ENCODE measurements around the gene AMBRA1. TPM values are rescaled to one million over a fixed set of nuclear protein-coding genes. Genes with fewer than 3 reads are reported as not detected.

Gene AMBRA1
- polyA plus RNA-seq, 2 of the 4 experiments (the other 2 are of a cell fraction): 11.5 to 13.4 TPM

DNA sequence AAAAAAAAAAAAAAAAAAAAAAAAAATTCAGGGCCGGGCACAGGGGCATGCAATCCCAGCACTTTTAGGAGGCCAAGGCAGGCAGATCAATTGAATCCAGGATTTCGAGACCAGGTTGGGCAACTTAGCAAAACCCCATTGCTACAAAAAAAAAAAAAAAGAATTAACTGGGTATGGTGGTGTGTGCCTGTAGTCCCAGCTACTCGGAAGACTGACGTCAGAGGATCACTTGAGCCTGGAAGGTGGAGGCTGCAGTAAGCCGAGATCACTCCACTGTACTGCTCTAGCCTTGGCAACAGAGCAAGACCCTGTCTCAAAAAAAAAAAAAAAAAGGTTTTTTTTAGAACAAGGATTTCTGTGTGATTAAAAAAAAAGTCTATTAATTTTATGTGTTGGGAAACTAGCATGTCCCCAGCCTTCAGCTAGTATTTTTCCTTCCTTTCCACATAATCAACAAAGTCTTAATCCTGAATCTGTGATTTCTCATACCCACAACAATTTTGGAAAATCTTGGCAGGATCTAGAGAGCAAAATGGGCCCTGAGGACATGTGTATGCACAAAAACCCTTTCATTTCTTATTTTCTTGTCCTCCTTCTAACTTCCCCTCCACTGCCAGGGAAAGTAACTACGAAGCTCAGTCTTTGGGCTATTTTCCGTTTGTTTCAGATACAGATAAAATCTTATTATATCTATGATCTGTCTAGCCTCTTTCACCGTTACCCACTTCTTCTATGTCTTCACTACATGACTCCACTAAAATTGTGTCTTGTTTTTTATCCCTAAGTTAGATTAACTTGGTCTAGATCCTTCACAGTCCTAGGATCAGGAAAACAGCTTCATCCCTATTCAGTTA, 5.7 kb upstream of the AMBRA1 start (continued):
- TF ChIP-seq, protein P1, sequence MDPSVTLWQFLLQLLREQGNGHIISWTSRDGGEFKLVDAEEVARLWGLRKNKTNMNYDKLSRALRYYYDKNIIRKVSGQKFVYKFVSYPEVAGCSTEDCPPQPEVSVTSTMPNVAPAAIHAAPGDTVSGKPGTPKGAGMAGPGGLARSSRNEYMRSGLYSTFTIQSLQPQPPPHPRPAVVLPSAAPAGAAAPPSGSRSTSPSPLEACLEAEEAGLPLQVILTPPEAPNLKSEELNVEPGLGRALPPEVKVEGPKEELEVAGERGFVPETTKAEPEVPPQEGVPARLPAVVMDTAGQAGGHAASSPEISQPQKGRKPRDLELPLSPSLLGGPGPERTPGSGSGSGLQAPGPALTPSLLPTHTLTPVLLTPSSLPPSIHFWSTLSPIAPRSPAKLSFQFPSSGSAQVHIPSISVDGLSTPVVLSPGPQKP (IDR thresholded peaks at IDR 0.05; ENCODE audit: low read depth, low read length): no peak

- no peak for ATAC-seq
- TF ChIP-seq, protein P2, sequence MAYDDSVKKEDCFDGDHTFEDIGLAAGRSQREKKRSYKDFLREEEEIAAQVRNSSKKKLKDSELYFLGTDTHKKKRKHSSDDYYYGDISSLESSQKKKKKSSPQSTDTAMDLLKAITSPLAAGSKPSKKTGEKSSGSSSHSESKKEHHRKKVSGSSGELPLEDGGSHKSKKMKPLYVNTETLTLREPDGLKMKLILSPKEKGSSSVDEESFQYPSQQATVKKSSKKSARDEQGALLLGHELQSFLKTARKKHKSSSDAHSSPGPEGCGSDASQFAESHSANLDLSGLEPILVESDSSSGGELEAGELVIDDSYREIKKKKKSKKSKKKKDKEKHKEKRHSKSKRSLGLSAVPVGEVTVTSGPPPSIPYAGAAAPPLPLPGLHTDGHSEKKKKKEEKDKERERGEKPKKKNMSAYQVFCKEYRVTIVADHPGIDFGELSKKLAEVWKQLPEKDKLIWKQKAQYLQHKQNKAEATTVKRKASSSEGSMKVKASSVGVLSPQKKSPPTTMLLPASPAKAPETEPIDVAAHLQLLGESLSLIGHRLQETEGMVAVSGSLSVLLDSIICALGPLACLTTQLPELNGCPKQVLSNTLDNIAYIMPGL (CRISPR knock-in tag; IDR thresholded peaks at IDR 0.05; ENCODE audit: borderline replicate concordance): no peak
- TF ChIP-seq RFX5 (IDR thresholded peaks at IDR 0.05) (no peak), KDM1A (IDR thresholded peaks at IDR 0.05; ENCODE audit: low read depth) (no peak), JUN (IDR thresholded peaks at IDR 0.05) (no peak), NPAS2 (CRISPR knock-in tag; IDR thresholded peaks at IDR 0.05; ENCODE audit: borderline replicate concordance) (no peak), CTCF (IDR thresholded peaks at IDR 0.05) (no peak), GATA3 (IDR thresholded peaks at IDR 0.05; ENCODE audit: borderline replicate concordance) (no peak), HES2 (IDR thresholded peaks at IDR 0.05) (no peak), FOXS1 (CRISPR knock-in tag; IDR thresholded peaks at IDR 0.05) (no peak), SREBF2 (IDR thresholded peaks at IDR 0.05) (no peak)
- TF ChIP-seq, protein P3, sequence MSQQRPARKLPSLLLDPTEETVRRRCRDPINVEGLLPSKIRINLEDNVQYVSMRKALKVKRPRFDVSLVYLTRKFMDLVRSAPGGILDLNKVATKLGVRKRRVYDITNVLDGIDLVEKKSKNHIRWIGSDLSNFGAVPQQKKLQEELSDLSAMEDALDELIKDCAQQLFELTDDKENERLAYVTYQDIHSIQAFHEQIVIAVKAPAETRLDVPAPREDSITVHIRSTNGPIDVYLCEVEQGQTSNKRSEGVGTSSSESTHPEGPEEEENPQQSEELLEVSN (IDR thresholded peaks at IDR 0.05; ENCODE audit: borderline replicate concordance, low read depth): no peak
- Histone ChIP-seq H3K4me2 (no peak overlapping the region), H3K4me1 (peaks cover 5% of the 10 kb centered on the region; the same call in 1 of the 3 replicates), H3K4me3 (no peak overlapping the region), H3K27ac (no peak overlapping the region), H3K9me3 (no peaks in the 10 kb centered on the region)
- ChIA-PET CTCF (no interaction called here), POLR2A (no interaction called here)
- no peak for DNase-seq (ENCODE audit: low read depth in 1 of 2, low spot score in 1 of 2)
- FAIRE-seq: no peak
- 76% methylated on average over 6 of the region's 6 CpGs for WGBS (ENCODE audit: missing lambda C conversion rate)
These were observed 3.9 kb upstream of the AMBRA1 start for GRCh38 chr11:46597609-46598219.

GRCh38 chr11:46597155-46597554, 3.3 kb upstream of the AMBRA1 start:
- POLR2A ChIA-PET: no interaction called here

More at GRCh38 chr11:46597155-46597554, 3.3 kb upstream of the AMBRA1 start:
- ATAC-seq (no peak), FAIRE-seq (no peak), DNase-seq (ENCODE audit: low read depth in 1 of 2, low spot score in 1 of 2) (no peak)
- H3K4me2 ChIP-seq: no peak overlapping the region
- CTCF ChIA-PET: interaction anchor here (0.9 kb wide), 1 partner anchor 29 kb away, joined by 3 read pairs; no protein-coding TSS in a partner anchor
- H3K4me1 ChIP-seq: peaks cover 11% of the 10 kb centered on the region
- WGBS (ENCODE audit: missing lambda C conversion rate): 81% methylated on average over 1 of the region's 1 CpG
- no peak for TF ChIP-seq MAFK (IDR thresholded peaks at IDR 0.05; ENCODE audit: partially characterized antibody)
- TF ChIP-seq HOXB5 (CRISPR knock-in tag; IDR thresholded peaks at IDR 0.05): no peak
- TF ChIP-seq ZFP36 (IDR thresholded peaks at IDR 0.05; ENCODE audit: borderline replicate concordance, partially characterized antibody): no peak
- no peak for TF ChIP-seq HOXB13 (CRISPR knock-in tag; IDR thresholded peaks at IDR 0.05; ENCODE audit: low read depth)
- no peak for TF ChIP-seq CEBPB (IDR thresholded peaks at IDR 0.05)
- TF ChIP-seq KDM1A (IDR thresholded peaks at IDR 0.05; ENCODE audit: low read depth): no peak
- TF ChIP-seq CBX2 (IDR thresholded peaks at IDR 0.05; ENCODE audit: borderline replicate concordance, low read depth): no peak
- TF ChIP-seq, protein P3 (IDR thresholded peaks at IDR 0.05; ENCODE audit: borderline replicate concordance, low read depth): no peak
- TF ChIP-seq HES2 (IDR thresholded peaks at IDR 0.05): no peak
- TF ChIP-seq SREBF2 (IDR thresholded peaks at IDR 0.05): no peak
- no peak overlapping the region for H3K4me3 ChIP-seq
- H3K9me3 ChIP-seq: no peaks in the 10 kb centered on the region
- no peak overlapping the region for H3K27ac ChIP-seq

Measured in A549 (cell line).